ENCODE data around the gene SPAG9. TPM values are rescaled to one million over a fixed set of nuclear protein-coding genes. Genes with fewer than 3 reads are reported as not detected.
"Not testable (repeated sequence)": the region's sequence is repeated elsewhere in the genome, so short reads cannot be mapped to it uniquely, and the experiment has no call there.

The SPAG9 gene
- polyA plus RNA-seq, 1 donor from 2014 or later: 6.1 TPM

DNA sequence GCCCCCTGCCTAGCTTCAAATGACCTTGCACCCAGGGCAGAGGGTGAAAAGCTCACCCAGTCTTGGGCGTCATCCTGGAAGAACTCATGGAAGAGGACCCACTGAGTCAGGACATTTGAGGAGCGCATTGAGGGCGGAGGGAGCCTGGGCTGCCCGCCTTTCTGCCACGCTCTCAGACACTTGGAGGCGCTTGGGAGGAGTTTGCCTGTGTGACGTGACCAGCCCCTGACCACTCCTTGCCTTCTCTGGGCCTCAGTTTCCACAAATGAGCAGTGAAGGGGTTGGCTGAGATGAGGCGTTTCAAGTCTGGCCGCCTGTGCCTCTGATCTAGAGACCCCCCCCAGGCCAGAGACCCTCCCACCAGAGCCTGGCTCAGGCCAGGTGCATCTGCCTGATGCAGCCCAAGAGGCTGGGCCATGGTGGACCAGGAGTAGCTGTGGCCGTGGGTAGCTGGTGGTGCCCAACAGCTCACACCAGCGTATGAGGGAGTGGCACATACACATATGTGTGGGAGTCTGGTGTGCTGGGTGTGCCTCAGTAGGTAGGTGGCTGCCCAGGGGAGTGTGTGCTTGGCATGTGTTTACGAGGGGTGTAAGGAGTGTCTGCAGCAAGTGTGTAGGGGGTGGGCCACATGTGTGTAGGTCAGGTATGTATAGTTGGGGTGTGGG is 174.3 kb downstream of the SPAG9 start:
- Mint-ChIP-seq H3K36me3 (no peaks in the 10 kb centered on the region), H3K9me3 (no peaks in the 10 kb centered on the region), H3K27me3 (peaks cover 6% of the 10 kb centered on the region), H3K27ac (peak overlapping the region in 1 of 3 donors; percentile 90), H3K4me1 (peaks cover 8 to 24% (median 15%) of the 10 kb centered on the region in 3 donors), H3K4me3 (peak overlapping the region in 1 of 4 donors; percentile 12)

DNA sequence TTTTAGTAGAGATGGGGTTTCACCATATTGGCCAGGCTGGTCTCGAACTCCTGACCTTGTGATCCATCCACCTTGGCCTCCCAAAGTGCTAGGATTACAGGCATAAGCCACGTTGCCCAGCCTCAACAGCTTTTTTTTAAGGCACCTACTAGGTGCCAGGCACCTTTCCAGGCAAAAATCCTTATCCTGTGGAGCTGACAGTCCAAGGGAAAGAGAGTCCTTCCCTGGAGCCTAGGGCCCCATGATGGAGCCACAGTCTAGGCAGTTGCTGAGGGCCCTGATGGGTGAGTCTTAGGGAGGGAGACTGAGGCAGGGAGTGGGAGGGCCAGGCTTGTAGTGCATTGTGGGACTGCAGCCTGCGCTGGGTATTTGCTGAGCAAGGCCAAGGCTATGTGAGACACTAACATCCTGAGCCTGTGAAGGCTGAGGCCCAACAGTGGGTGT is 174.9 kb downstream of the SPAG9 start:
- Mint-ChIP-seq H3K4me3 (peak overlapping the region in 1 of 4 donors; percentile 66), H3K27ac (no peak overlapping the region), H3K9me3 (no peaks in the 10 kb centered on the region), H3K36me3 (no peaks in the 10 kb centered on the region), H3K27me3 (peaks cover 3% of the 10 kb centered on the region), H3K4me1 (peaks cover 8 to 21% (median 12%) of the 10 kb centered on the region in 3 donors)

DNA sequence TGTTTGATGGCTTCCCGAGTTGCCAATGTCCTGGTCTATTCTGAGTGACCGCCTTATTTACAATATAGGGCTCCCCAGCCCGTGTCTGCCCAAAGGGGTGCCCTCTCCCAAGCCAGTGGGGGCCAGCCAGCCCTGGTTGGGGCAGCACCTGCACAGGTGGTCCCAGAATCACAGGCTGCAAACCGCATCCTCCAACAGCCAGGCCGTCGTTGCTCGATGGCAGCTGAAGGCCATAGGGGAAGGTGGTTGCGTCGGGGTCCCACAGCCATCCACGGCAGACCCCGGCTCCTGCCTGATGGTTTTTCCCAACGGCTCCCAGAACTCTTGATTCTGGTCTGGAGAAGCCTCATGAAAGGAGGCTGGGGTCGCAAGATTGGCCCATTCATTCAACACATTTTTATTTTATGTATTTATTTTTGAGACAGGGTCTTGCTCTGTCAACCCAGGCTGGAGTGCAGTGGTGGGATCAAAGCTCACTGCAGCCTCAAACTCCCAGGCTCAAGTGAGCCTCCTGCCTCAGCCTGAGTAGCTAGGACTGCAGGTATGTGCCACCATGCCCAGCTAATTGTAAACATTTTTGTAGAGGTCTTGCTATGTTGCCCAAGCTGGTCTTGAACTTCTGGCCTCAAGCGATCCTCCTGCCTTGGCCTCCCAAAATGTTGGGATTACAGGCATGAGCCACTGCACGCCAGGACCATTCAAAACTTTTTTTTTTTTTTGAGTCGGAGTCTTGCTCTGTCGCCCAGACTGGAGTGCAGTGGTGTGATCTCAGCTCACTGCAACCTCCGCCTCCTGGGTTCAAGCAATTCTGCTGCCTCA is 175.6 kb downstream of the SPAG9 start:
- no peak overlapping the region for H3K27ac Mint-ChIP-seq
- peak overlapping the region in 2 of 4 donors; percentile 48 to 68 for H3K4me3 Mint-ChIP-seq
- no peaks in the 10 kb centered on the region for H3K36me3 Mint-ChIP-seq
- peaks cover 3 to 16% (median 6%) of the 10 kb centered on the region in 3 donors for H3K4me1 Mint-ChIP-seq
- no peaks in the 10 kb centered on the region for H3K27me3 Mint-ChIP-seq
- no peaks in the 10 kb centered on the region for H3K9me3 Mint-ChIP-seq

DNA sequence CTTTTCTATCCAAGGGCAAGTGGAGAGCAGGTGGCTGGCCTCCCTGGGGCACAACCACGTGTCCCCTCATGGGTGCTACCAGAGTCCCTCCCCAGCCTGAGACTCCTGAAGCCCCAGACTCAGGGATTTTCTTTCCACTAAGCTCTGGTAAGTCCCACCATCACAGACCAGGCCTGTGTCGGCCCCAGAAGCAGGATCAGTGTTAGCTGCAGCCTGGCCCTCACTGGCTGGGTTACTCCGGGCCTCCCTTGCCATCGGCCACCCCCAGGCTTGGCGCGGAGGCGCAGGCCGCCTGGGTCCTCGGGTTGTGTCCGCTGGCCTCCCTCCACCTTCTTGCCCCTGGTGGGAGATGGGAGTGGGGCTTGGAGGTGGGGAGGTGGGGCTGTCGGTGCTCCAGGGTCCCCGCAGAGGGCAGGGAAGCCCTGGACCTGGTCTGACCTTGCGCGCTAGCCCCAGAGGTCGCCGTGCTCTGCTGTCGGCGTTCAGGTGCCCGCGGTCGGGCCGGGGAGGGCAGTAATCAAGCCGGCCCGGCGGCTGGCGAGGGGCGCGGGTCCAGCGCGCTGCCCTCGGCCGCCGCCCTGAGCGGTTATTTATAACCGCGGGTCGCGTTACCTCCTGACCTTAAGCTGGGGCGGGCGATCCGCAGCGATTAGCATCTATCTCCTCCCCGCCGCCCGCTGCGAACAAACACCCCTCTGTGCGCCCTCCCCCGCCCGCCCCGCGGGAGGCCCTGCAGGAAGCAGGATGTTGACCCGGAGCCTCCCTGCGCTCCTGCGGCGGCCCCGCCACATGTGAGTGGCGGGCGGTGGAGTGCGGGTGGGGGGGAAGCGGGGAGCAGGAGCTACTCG is 176.4 kb downstream of the SPAG9 start:
- no peaks in the 10 kb centered on the region for H3K27me3 Mint-ChIP-seq
- H3K4me3 Mint-ChIP-seq: peak overlapping the region in 3 of 4 donors; percentile 58 to 70 (median 64)
- H3K9me3 Mint-ChIP-seq: no peaks in the 10 kb centered on the region
- H3K36me3 Mint-ChIP-seq: no peaks in the 10 kb centered on the region
- peaks cover 3 to 16% (median 5%) of the 10 kb centered on the region in 3 donors for H3K4me1 Mint-ChIP-seq
- H3K27ac Mint-ChIP-seq: no peak overlapping the region

DNA sequence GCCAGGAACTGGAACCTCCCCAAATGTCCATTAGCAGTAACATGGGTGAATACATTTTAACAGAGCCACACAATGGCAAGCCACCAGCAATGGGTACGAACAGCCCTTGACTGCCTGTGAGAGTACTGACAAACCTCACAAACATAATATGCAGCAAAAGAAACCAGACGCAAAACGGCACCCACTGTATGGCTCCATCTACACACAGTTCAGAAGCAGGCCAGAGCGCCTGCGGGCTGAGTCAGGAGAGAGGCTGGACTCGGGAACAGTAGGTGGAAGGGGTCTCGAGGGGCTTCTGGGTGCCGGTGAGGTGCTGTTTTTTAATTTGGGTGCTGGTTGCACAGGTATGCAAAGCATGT is 177.1 kb downstream of the SPAG9 start:
- no peaks in the 10 kb centered on the region for H3K9me3 Mint-ChIP-seq
- H3K4me3 Mint-ChIP-seq: peak overlapping the region; percentile 58 to 70 (median 67)
- no peak overlapping the region for H3K27ac Mint-ChIP-seq
- peaks cover 3 to 16% (median 5%) of the 10 kb centered on the region in 3 donors for H3K4me1 Mint-ChIP-seq
- H3K27me3 Mint-ChIP-seq: no peaks in the 10 kb centered on the region
- H3K36me3 Mint-ChIP-seq: no peaks in the 10 kb centered on the region

DNA sequence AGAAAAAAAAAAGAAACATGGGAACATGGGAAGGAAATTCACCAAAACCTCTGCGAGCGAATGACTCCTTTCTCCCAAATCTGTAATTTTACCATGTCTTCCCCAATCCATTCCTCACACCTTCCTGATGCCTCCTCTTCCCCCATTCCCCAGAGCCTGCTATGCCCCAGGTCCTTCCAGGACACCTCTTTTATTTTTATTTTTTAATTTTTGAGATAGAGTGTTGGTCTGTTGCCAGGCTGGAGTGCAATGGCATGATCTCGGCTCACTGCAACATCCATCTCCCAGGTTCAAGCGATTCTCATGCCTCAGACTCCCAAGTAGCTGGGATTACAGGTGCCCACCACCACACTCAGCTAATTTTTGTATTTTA is 179.0 kb downstream of the SPAG9 start:
- not testable (repeated sequence) for H3K27ac Mint-ChIP-seq, H3K4me1 Mint-ChIP-seq
- H3K4me3 Mint-ChIP-seq: peak overlapping the region in 1 of 4 donors; percentile 44

DNA sequence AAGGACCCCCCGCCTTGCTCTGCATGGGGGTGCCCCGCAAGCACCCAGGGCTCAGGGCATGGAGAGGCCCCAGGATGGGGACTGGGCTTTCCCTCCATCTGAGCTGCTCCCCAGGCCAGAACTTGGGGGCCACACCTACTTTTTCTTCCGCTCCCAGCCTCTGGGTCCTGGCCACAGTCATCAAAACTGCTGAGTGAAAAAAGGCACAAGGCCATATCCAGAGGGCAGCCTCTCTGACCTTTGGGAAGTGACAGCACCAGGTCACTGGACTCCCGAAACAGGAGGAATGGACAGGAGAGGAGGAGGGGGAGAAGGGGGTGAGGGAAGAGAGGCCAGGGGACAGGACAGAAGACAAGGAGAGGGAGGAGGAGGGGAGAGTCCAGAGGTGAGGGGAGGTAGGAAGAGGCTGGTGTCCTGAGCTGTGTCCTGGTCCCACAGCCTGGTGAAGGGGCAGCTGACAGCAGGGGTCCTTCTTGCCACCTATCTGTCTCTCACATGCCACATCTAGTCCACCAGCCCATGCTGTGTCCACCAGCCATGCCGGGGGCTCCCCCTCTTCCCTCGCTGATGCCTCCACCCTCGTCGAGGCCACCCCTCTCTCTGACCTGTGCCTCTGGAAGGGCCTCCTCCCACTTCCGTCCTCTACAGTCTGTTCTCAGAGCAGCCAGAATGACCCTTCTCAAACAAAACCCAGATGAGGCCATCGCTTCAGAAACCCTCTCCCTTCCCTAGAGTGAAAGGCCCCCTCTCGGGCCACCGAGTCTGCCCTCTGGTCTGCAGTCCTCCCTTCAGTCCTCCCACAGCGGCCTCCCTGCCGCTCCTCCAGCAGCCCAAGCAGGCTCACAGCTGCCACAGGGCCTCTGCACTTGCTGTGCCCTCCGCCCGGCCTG is 180.6 kb downstream of the SPAG9 start:
- H3K27me3 Mint-ChIP-seq: no peaks in the 10 kb centered on the region
- no peak overlapping the region for H3K27ac Mint-ChIP-seq
- H3K4me1 Mint-ChIP-seq: peaks cover 0 to 6% (median 5%) of the 10 kb centered on the region in 3 donors
- H3K9me3 Mint-ChIP-seq: no peaks in the 10 kb centered on the region
- H3K36me3 Mint-ChIP-seq: no peaks in the 10 kb centered on the region
- H3K4me3 Mint-ChIP-seq: no peak overlapping the region

More for the DNA sequence above, 179.0 kb downstream of the SPAG9 start:
- not testable (repeated sequence) for H3K27me3 Mint-ChIP-seq, H3K9me3 Mint-ChIP-seq, H3K36me3 Mint-ChIP-seq

DNA sequence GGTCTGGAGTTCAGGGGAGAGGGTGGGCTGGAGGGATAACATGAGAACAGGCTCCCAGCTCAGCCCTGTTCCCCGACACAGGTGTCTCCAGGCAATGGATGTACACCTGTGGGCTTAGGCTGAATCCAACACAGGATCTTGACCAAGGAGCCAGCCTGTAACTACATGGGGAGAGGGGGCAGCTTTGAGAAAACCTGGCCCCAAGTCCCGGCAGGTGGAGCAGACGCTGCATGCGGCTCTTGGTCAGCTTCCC is 181.2 kb downstream of the SPAG9 start:
- Mint-ChIP-seq H3K36me3 (no peaks in the 10 kb centered on the region), H3K27ac (no peak overlapping the region), H3K4me3 (no peak overlapping the region)

DNA sequence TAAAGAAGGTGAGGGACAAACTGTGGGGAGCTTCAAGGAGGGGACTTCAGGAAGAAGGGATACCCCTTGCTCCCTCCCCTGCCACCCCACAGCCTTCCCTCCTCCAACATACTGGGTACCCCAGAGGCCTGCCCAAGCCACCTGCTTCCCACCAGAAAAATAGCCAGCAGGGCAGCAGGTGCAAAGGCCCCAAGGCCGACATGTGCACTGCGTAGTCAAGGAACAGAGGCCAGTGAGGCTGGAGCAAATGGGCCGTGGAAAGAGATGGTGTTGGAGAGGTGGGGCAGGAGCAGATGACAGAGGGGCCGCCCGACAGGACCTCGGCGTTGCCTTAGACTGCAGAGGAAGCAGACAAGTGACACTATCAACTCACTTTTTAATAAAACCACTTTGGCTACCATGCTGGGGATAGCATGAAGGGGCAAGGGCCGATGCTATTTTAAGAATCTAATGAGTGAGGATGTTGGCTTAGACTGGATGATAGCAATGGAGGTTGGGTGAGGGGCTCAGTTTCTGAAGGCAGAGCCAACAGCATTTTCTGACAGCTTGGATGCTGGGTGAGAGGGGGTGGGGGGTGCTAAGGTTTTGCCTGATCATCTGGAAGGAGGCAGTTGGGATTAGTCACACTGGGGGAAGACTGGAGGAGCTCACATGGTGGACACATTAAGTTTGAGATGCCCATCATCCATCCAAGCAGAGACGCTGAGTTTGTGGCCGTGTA is 181.7 kb downstream of the SPAG9 start:
- Mint-ChIP-seq H3K27me3 (no peaks in the 10 kb centered on the region), H3K27ac (no peak overlapping the region), H3K4me1 (peaks cover 0 to 6% (median 5%) of the 10 kb centered on the region in 3 donors), H3K36me3 (no peaks in the 10 kb centered on the region), H3K9me3 (no peaks in the 10 kb centered on the region), H3K4me3 (no peak overlapping the region)

More for the DNA sequence above, 181.2 kb downstream of the SPAG9 start:
- Mint-ChIP-seq H3K9me3 (no peaks in the 10 kb centered on the region), H3K27me3 (no peaks in the 10 kb centered on the region), H3K4me1 (peaks cover 0 to 6% (median 5%) of the 10 kb centered on the region in 3 donors)

DNA sequence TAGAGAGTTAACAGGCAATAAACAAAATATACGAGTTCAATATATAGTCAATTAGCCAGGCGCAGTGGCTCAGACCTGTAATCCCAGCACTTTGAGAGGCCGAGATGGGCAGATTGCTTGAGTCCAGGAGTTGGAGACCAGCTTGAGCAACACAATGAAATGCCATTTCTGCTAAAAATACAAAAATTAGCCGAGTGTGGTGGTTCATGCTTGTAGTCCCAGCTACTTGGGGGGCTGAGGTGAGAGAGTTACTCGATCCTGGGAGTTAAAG is 184.7 kb downstream of the SPAG9 start:
- Mint-ChIP-seq H3K27ac (no peak overlapping the region), H3K4me3 (no peak overlapping the region), H3K4me1 (peaks cover 1 to 5% (median 2%) of the 10 kb centered on the region in 3 donors), H3K9me3 (no peaks in the 10 kb centered on the region), H3K36me3 (no peaks in the 10 kb centered on the region), H3K27me3 (peaks cover 1% of the 10 kb centered on the region)

DNA sequence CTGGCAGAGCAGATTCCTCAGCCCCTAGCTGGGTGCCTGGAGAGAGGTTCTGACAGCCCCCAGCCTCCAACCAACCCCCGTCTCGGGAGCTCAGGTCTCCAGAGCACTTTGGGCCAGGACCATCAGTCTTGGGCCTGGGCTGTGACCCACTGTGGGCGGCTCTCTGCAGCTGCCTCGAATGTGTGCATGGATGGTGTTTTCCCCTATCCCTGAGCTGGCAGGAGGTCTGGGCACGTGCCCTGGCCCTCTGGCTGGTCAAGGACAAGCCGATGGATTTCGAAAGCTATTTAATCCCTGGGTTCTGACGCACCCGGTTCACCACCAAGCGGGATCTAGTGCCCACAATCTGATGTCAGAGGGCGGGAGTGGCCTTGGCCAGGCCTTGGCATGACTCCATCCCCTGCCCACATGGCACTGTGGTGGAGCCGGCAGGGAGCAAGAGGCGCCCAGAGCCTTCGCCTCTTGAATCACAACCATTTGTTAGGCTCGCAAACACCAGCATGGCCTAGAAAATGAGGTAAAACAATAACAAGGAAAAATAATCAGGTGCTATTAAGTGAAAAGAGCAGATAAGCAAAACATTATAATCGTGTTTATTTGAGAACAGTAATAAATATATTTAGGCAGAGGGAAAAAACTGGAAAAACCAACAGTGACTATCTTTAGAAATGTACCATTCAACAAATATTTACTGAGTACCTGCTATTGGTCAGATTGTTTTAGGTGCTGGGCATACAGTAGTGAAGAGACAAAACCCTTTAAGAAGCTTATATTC is 185.3 kb downstream of the SPAG9 start:
- Mint-ChIP-seq H3K36me3 (no peaks in the 10 kb centered on the region), H3K4me3 (no peak overlapping the region), H3K27me3 (peaks cover 2% of the 10 kb centered on the region), H3K27ac (no peak overlapping the region), H3K9me3 (no peaks in the 10 kb centered on the region), H3K4me1 (peaks cover 5% of the 10 kb centered on the region in 3 donors)

DNA sequence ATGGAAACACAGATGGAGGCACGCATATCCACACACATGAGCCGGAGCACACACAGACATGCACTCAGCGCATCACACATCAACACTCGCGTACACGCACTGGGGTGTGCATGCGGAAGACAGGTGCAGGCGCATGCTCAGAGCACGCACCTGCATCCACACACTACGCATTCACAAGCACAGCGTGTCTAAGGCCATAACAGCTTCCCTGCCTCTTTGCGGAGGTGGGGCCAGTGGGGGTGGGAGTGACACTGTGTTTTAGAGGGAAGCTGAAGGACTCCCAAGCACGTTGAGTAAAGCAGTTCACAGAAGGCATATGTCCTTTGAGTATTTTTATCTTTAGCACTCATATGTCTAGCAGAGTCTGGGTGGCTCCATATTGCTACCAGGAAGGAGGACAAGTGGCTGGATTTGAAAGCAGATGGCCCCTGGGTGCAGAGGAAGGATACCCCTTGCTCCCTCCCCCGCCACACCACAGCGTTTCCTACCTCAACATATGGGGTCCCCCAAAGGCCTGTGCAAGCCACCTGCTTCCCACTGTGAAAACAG is 185.9 kb downstream of the SPAG9 start:
- no peaks in the 10 kb centered on the region for H3K9me3 Mint-ChIP-seq
- no peak overlapping the region for H3K4me3 Mint-ChIP-seq
- no peaks in the 10 kb centered on the region for H3K36me3 Mint-ChIP-seq
- peaks cover 9 to 11% (median 10%) of the 10 kb centered on the region in 3 donors for H3K4me1 Mint-ChIP-seq
- peaks cover 8% of the 10 kb centered on the region for H3K27me3 Mint-ChIP-seq
- H3K27ac Mint-ChIP-seq: no peak overlapping the region

DNA sequence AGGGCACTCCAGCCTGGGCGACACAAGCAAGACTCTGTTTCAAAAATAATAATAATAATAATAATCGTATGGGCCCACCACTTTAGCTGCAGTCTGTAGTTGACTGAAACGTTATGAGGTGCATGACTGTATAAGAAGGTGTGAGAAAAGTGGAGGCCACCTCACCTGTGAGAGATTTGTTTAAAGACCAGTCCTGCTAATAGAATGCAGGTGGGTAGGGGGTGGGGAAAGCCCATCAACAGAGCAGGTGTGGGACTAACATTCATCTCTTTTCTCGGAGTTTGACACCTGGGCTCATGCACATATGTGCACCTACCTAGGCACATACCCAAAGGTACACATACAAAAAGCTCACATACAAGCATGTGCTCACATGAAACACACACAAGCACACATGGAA is 186.5 kb downstream of the SPAG9 start:
- no peaks in the 10 kb centered on the region for H3K9me3 Mint-ChIP-seq
- H3K36me3 Mint-ChIP-seq: no peaks in the 10 kb centered on the region
- H3K27ac Mint-ChIP-seq: no peak overlapping the region
- H3K27me3 Mint-ChIP-seq: peaks cover 13% of the 10 kb centered on the region
- H3K4me1 Mint-ChIP-seq: peaks cover 11 to 16% (median 13%) of the 10 kb centered on the region in 3 donors
- no peak overlapping the region for H3K4me3 Mint-ChIP-seq
